KMS-11 (cell line): ENCODE measurements around the gene PIK3R1.

Experiments
- H2AFZ ChIP-seq: fragments of 200-600 bp; sonication (generic); 2 replicates; pipeline ENCODE4 v1.6.1; 2016; ENCODE audit warnings: antibody characterized with exemption, mixed run types, low read depth
- H3K27ac ChIP-seq: fragments of 200-600 bp; sonication (generic); 2 replicates; pipeline ENCODE4 v1.6.1; 2016; ENCODE audit warnings: mild to moderate bottlenecking, mixed run types
- H3K27me3 ChIP-seq: fragments of 200-600 bp; sonication (generic); 2 replicates; pipeline ENCODE4 v1.6.1; 2017; ENCODE audit warnings: mild to moderate bottlenecking, low read depth, mixed run types, moderate library complexity; ENCODE audit not compliant: insufficient read depth
- H3K36me3 ChIP-seq: fragments of 200-600 bp; sonication (generic); 2 replicates; pipeline ENCODE4 v1.6.1; 2017; ENCODE audit warnings: mild to moderate bottlenecking, mixed run types; ENCODE audit not compliant: insufficient read depth
- H3K4me1 ChIP-seq: fragments of 200-600 bp; sonication (generic); 2 replicates; pipeline ENCODE4 v1.6.1; 2016; ENCODE audit warnings: mild to moderate bottlenecking, low read depth, mixed run types; ENCODE audit not compliant: poor library complexity, severe bottlenecking
- H3K4me2 ChIP-seq: fragments of 200-600 bp; sonication (generic); 2 replicates; pipeline ENCODE4 v1.7.0; 2016; ENCODE audit warnings: mild to moderate bottlenecking, mixed run types
- H3K4me3 ChIP-seq: fragments of 200-600 bp; sonication (generic); IDR thresholded peaks from 2 replicates; pipeline ENCODE4 v1.6.1; 2017; ENCODE audit warnings: low read depth, low read length, mixed read lengths; ENCODE audit not compliant: insufficient read depth
- H3K79me2 ChIP-seq: fragments of 200-600 bp; sonication (generic); 2 replicates; pipeline ENCODE4 v1.6.1; 2016; ENCODE audit warnings: low read depth, mixed run types; ENCODE audit not compliant: insufficient read depth
- H3K9ac ChIP-seq: fragments of 200-600 bp; sonication (generic); 2 replicates; pipeline ENCODE4 v1.6.1; 2016; ENCODE audit warnings: mild to moderate bottlenecking, mixed run types
- H4K20me1 ChIP-seq: fragments of 200-600 bp; sonication (generic); 2 replicates; pipeline ENCODE4 v1.6.1; 2016; ENCODE audit warnings: mild to moderate bottlenecking, mixed run types; ENCODE audit not compliant: insufficient read depth
- TF ChIP-seq, protein P1 (sequence below): fragments of 200-600 bp; sonication (generic); conservative IDR thresholded peaks from 2 replicates; pipeline ENCODE4 v1.6.1; 2017; ENCODE audit warnings: low read depth, mild to moderate bottlenecking, antibody characterized with exemption, low read length, moderate library complexity, mixed read lengths

Gene PIK3R1

DNA sequence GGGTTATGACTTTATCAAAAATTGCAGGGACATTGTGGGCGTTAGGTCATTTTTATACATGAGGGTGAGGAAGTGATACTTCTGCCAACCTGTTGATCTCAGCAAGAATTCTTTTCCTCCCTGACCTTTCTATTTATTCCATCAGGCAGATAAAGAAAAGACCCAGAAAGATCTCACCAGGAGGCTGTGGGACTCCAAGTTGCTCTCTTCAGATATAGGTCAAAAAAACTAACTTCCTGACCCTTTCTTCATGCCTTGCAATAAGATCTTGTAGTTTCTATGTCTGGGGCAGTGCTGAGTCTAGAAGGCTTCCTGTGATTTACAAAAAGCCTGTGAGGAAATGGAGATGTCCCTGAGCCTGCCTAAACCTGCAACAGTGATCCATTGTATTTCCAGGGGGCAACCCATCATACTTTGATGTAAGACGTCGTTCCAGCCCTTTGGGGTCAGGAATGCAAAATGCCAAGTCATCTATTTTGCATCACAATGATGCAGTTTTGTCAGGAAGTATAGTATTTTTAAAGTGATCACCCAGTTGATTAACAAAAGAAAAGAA lies 22.0 kb upstream of the PIK3R1 start:
- TF ChIP-seq, protein P1, sequence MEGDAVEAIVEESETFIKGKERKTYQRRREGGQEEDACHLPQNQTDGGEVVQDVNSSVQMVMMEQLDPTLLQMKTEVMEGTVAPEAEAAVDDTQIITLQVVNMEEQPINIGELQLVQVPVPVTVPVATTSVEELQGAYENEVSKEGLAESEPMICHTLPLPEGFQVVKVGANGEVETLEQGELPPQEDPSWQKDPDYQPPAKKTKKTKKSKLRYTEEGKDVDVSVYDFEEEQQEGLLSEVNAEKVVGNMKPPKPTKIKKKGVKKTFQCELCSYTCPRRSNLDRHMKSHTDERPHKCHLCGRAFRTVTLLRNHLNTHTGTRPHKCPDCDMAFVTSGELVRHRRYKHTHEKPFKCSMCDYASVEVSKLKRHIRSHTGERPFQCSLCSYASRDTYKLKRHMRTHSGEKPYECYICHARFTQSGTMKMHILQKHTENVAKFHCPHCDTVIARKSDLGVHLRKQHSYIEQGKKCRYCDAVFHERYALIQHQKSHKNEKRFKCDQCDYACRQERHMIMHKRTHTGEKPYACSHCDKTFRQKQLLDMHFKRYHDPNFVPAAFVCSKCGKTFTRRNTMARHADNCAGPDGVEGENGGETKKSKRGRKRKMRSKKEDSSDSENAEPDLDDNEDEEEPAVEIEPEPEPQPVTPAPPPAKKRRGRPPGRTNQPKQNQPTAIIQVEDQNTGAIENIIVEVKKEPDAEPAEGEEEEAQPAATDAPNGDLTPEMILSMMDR = no peak
- H4K20me1 ChIP-seq = no peaks in the 10 kb centered on the region
- no peak overlapping the region for H3K4me3 ChIP-seq
- H3K79me2 ChIP-seq = no peaks in the 10 kb centered on the region
- no peaks in the 10 kb centered on the region for H3K4me1 ChIP-seq
- no peak overlapping the region for H2AFZ ChIP-seq
- no peak overlapping the region for H3K9ac ChIP-seq
- no peaks in the 10 kb centered on the region for H3K27me3 ChIP-seq
- no peak overlapping the region for H3K27ac ChIP-seq
- no peaks in the 10 kb centered on the region for H3K36me3 ChIP-seq
- H3K4me2 ChIP-seq = no peak overlapping the region

DNA sequence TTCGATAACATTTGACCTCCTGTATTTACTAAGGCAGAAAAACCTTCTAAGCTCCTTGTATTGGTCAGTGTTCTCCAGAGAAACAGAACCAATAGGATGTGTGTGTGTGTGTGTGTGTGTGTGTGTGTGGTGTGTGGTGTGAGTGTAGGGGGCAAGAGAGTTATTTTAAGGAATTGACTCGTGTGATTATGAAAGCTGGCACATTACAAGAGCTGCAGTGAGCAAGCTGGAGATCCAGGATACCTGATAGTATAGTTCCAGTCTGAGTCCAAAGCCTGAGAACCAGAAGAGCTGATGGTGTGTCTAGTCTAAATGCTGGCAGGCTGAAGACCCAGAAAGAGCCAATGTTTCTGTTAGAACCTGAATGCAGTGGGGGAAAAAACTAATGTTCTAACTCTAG lies 21.2 kb upstream of the PIK3R1 start:
- Histone ChIP-seq H3K27ac (no peak overlapping the region), H2AFZ (no peak overlapping the region), H3K79me2 (no peaks in the 10 kb centered on the region), H3K4me2 (no peak overlapping the region), H4K20me1 (no peaks in the 10 kb centered on the region), H3K4me3 (no peak overlapping the region), H3K9ac (no peak overlapping the region), H3K27me3 (no peaks in the 10 kb centered on the region), H3K36me3 (no peaks in the 10 kb centered on the region), H3K4me1 (no peaks in the 10 kb centered on the region)
- TF ChIP-seq, protein P1 = no peak

DNA sequence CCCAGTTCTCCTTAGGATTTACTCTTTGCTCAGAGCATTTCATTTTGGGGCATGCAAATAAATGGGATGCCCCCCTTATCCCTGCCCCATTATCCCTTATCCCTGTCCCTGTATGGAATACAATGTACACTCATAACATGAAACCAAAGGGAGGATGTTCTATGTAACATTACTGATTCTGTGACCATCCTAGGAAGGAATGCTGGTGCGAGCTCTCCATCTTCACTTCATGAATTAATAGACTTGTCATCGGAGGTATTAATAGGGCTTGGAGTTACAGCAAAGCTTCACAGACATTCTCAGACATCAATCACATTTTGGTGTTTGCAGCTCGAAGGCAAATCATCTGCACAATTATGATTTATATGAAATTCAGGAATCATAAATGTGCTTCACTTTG lies 20.4 kb upstream of the PIK3R1 start:
- Histone ChIP-seq H2AFZ (no peak overlapping the region), H3K79me2 (no peaks in the 10 kb centered on the region), H3K9ac (no peak overlapping the region), H3K4me3 (no peak overlapping the region), H3K27ac (no peak overlapping the region), H3K27me3 (no peaks in the 10 kb centered on the region), H3K4me1 (peaks cover 6% of the 10 kb centered on the region), H3K36me3 (no peaks in the 10 kb centered on the region), H4K20me1 (no peaks in the 10 kb centered on the region), H3K4me2 (no peak overlapping the region)
- TF ChIP-seq, protein P1 = no peak

DNA sequence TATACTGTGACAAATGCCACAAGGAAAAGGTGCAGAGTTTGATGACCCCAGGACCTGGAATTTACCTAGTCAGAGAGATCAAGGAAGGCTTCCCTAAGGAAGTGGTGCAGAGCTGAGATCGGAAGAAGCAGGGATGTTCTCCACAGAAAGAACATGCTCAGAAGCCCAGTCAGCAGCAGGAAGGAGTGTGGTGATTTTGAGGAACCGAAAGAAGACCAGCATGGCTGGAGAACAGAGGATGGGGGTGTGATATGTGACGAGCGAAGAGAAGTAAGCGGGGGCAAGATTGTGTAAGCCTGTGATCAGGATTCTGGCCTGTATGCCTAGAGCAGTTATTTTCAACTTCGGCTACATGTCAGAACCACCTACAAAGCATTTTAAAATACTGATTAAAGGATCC lies 18.7 kb upstream of the PIK3R1 start:
- no peak overlapping the region for H3K27ac ChIP-seq
- H3K4me3 ChIP-seq = no peak overlapping the region
- H3K9ac ChIP-seq = no peak overlapping the region
- no peaks in the 10 kb centered on the region for H3K79me2 ChIP-seq
- no peaks in the 10 kb centered on the region for H3K36me3 ChIP-seq
- H3K4me2 ChIP-seq = no peak overlapping the region
- H3K4me1 ChIP-seq = peaks cover 21% of the 10 kb centered on the region
- H2AFZ ChIP-seq = no peak overlapping the region
- H3K27me3 ChIP-seq = no peaks in the 10 kb centered on the region
- H4K20me1 ChIP-seq = no peaks in the 10 kb centered on the region
- TF ChIP-seq, protein P1 = no peak
